Activated CD8-positive, alpha-beta memory T cell treated with anti-CD3 and anti-CD28 coated beads, Interleukin-2, amount 50 U/mL, for 48 hours (primary cell): ENCODE data around the gene ENTHD1.
"Not testable (repeated sequence)": the region's sequence is repeated elsewhere in the genome, so short reads cannot be mapped to it uniquely, and the experiment has no call there.

Experiments
- DNase-seq: peaks from one replicate; pipeline ENCODE4 v3.0.0-alpha.2; 2020

The ENTHD1 gene

GRCh38 chr22:39924286-39924685, 30.7 kb upstream of the ENTHD1 start:
- no peak for DNase-seq

DNA sequence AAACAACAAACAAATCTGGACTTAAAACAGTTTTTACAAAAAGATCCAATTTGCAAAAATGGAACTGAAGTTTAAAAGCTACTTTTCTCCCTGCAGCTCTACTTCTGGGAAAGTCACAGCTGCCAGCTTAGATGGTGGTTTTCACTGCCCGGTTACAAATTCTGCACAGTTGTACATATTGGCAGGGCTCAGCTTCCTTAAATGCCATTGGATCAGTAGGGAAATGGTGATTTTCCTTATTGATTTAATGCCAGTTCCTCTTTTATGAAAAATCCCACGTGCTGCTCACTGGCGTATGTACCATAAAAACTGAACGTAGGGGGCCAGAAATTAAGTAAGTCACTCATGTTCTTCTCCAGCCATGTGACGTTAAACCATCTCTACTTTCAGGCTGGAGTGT, 30.1 kb upstream of the ENTHD1 start:
- DNase-seq, result no peak

- peak; percentile 85 for DNase-seq
Observed at GRCh38 chr22:39920134-39920743, 26.7 kb upstream of the ENTHD1 start.

DNA sequence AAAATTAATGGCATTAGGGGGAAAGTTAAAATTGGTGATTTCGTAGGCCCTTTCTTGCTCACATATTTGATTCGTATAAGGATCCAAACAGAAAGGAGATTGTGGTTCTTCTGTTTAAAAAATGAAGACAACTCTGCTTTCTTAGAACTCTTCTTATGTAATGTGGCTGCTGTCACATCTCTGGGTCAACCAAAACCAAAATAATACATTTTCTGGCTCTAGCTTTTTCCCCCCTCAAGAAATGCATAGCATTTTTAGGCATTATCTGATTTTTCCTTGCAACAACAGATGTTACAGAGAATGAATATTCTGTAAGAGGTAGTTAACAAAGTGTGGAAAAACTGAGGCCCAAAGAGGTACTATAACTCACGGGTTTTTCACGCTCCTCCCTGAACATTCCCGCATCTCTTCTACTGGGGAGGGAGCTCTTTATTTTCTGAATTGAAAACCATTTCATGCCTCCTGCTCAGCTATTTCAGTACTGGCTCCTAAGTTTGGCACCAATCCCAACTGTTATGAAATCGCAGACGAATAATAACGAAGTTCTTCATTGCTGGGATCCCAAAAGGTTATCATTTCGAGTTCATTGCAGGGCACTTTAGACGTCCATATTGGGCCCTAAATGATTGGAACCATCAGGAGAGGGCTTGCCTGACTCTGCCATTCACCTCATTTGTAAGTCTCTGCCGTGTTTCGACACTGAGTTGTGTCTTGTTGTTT, 24.4 kb upstream of the ENTHD1 start:
- no peak for DNase-seq

DNA sequence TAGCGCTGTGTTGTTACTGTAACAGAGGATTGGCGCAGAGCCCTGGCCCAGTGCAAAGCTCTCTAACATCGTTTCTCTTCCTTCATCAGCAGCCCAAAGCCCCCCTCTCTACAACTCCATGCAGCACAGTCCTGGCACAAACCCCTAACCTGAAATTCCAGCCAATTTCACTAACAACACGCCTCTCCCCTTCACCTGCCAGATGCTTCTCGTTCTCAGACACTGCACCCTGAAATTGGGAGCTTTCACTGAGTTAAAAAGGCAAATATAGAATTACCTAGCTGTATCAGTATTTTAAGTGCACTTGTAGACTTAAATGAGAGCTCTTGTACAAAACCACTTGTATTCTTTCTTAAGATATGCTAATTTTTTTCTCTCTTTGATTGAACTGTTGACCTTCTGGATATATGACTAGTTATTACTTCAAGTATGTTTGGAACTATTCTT, 23.7 kb upstream of the ENTHD1 start:
- no peak for DNase-seq

- no peak for DNase-seq
Observed at GRCh38 chr22:39916496-39916895, 22.9 kb upstream of the ENTHD1 start.

GRCh38 chr22:39915295-39915726, 21.8 kb upstream of the ENTHD1 start:
- no peak for DNase-seq

GRCh38 chr22:39914584-39914983, 21.0 kb upstream of the ENTHD1 start:
- no peak for DNase-seq

- DNase-seq, result no peak
Observed at GRCh38 chr22:39913886-39914285, 20.3 kb upstream of the ENTHD1 start.

- no peak for DNase-seq
Observed at GRCh38 chr22:39913321-39913720, 19.8 kb upstream of the ENTHD1 start.

GRCh38 chr22:39910876-39911613, 17.5 kb upstream of the ENTHD1 start:
- no peak for DNase-seq

DNA sequence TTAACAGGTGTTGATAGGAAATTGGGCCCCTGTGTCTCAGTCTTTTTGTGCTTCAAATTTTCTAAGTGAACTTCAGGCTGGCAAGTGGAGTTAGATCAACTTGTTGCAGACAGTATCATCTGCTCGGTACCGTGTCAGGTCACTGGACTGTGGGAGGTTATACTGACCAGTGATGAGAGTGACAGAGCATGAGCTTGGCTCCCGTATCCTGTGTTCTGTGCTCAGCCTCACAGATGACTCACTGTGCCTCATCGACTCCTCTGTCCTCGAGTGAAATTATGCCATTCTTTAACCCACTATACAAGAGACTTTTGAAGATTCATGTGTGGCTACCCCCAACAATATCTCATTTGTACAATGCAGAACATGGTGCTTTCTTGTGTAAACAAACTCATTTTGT, 15.2 kb upstream of the ENTHD1 start:
- DNase-seq, result no peak

DNA sequence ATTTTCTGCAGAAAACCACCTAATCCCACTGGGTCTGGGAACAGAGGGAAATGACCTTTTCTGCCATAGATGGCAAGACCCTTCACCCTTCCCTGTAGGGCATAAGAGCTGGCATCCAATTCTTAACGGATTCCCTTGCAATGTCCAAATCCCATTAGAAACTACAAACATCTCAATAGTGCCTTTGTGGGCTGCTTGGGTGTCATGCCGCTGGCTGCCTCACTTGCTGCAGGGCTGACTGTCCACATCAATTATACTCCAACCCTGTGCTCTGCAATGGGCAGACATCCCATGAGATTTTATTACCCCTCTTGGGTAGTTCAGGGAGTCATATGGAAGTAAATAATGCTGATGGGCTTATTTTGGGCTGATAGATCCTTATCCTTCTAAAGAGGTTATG, 14.6 kb upstream of the ENTHD1 start:
- no peak for DNase-seq

GRCh38 chr22:39907605-39908097, 14.1 kb upstream of the ENTHD1 start:
- no peak for DNase-seq

DNA sequence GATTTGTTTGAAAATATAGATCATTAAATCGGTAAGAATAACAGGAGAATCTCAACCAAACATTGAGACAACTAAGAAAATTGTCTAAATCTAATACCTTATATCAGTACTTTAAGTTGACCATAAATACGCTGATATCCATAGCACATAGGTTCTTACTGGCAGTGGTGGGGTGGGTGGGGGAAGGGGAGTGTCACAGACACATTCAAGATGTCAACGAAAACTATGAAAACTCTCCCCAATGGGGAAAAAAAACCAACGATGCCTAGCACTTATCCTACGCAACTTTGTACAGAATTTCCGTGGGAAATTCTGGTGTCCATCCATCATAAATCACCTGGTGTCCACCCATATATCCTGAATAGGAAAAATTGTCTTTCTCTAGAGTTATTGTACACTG, 13.5 kb upstream of the ENTHD1 start:
- no peak for DNase-seq

- no peak for DNase-seq
Observed at GRCh38 chr22:39906207-39906606, 12.6 kb upstream of the ENTHD1 start.

DNA sequence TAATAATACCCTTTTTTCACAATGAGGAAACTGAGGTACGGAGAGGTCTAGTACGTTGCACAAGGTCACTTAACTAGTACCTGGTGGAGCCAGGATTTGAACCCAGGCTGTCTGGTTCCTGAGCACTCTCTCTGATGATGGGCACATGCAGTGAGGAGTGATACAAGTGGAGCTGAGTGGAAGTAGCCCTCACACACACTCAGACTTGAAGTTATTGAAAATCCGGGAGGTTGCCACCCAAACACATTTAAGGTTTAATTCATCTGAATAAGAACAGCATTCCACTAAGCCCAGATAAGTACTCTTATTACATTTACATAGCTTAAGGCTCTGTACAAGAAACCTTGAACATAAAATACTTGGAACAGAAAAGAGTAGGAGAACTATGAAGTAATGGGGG, 12.1 kb upstream of the ENTHD1 start:
- no peak for DNase-seq

DNA sequence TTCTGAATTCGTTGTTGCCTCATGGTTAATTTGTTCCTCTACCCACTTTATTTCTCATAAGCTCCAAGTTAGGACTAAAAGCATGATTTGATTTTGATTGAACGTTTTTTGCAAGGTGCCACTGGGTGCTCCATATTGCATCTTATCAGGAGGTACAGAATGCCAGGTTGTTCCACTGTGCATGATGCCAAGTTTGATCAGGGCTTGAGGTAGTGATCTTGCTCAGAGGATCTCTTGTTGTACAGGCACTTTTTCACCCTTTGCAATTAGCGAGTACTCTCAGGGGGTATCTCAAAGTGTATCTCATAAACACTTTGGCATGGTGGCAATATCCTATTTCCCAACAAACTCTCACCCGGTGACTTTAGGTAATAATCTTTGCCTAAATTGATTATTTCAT, 11.3 kb upstream of the ENTHD1 start:
- DNase-seq, result no peak

- DNase-seq, result not testable (repeated sequence)
Observed at GRCh38 chr22:39904024-39904423, 10.5 kb upstream of the ENTHD1 start.

DNA sequence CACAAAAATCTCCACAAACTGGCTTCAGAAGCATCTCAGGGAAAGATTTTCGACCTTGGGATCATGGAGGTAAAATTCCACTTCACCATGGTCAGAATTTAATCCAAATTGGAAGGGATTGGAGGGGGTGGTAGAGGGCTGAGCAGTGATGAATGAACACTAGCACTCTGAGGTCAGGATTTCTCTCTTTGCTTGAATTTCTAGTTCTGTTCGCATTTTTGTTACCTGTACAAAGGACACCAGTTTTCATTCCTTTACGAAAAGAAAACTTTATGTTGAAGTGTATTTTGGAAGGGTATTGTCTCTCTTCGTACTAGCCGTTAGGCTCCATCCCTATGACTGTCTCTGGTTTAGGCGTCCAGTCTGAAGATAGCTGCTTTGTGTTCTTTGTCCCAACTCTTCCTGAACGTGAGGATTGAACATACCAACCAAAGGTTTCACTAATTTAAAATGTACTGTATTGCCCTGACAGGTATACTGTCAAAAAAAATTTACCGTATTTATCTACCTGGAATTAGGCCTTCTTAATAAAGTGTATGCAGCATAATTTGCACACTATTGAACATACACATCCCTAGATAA, 8.1 kb upstream of the ENTHD1 start:
- DNase-seq, result no peak

DNA sequence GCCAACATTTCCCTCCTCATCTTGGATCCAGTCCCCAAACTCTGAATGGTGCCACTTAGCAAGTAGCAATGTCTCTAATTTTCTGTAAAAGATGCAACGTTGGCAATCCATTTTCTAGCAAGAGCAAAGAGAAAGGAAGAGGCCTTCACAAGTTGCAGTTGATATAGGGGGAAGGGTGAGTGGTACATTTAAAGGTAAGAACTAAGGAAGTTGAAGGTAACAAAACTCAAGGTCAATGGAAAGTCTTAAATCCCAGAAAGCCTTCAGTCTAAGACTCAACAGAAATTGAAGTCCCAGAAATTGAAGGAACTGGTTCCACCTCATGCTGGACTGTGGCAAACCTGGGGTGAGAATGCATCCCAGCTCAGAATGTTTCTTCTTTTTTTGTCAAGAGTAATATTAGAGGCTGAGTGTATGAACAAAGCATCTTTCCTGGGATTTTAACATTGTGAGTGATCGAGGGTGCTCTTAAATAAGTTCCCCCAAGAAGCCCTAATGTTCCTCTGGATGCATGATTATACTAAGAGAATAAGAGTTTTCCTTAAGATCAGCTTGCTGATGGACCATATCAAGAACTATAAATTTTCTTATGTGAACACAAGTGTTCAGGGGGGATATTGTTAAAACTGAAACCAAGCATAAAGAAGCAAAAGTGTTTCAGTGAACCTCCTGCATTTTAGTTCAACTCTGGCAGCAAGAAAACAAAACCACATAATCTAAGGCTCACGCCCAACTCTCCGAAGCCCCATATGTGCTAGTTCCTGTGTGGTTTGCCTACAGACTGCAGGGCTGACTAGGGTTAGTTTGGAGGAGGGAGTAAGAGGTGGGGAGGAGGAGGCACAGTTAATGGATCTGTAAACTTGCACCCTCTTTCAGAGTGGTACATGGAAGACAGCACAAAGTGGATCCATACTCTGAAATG, 7.0 kb upstream of the ENTHD1 start, which contains the start of gene GRAP2:
Gene GRAP2 (plus strand): TSS at position 779 of the 922 bp plus-strand sequence. CDS start 46,023 bp downstream, outside the sequence.
- DNase-seq, result no peak

DNA sequence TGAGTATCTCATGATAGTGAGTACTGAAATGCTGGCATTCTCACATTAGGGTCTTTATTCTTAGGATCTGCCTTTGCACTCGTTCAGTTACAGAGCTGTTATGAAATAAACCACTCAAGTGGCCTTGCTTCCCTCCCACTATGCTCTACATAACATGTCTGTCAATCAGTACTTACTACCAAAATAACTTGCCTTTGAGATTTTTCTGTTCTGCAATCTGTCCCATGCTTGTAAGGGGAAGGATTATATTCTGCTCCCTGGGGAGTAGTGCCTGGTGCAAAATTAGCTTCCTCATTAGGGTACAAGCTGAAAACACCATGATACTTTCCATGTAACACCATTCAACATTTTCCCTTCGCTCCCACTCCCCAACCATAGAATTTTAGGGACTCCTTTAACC, 5.4 kb upstream of the ENTHD1 start:
- no peak for DNase-seq
